ENCODE measurements around the gene VPS50.

DNA sequence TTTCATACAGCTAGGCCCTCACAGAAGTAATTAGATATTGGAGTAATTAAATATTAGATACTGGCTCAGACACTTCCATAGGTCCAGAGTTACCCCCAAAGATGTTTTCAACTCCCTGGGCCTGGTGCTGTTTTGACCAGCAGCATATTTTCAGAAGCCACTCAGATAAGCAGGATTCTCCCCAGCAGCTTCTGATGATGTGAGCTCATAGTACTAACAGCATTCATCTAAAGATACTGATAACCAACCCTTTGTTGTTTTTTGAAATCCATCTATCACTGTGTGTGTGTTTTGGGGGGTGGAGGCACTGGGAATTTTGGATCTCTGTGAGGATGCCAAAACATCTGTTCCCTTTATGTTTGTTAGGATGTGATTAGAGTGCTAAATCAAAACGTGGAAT lies 52.7 kb downstream of the VPS50 start:
- TF ChIP-seq, protein P1, sequence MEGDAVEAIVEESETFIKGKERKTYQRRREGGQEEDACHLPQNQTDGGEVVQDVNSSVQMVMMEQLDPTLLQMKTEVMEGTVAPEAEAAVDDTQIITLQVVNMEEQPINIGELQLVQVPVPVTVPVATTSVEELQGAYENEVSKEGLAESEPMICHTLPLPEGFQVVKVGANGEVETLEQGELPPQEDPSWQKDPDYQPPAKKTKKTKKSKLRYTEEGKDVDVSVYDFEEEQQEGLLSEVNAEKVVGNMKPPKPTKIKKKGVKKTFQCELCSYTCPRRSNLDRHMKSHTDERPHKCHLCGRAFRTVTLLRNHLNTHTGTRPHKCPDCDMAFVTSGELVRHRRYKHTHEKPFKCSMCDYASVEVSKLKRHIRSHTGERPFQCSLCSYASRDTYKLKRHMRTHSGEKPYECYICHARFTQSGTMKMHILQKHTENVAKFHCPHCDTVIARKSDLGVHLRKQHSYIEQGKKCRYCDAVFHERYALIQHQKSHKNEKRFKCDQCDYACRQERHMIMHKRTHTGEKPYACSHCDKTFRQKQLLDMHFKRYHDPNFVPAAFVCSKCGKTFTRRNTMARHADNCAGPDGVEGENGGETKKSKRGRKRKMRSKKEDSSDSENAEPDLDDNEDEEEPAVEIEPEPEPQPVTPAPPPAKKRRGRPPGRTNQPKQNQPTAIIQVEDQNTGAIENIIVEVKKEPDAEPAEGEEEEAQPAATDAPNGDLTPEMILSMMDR (IDR thresholded peaks at IDR 0.05; ENCODE audit: extremely low read depth in 1 of 2, insufficient read depth in 1 of 2, low read depth in 1 of 2, low read length in 2 of 2), result no peak
- TF ChIP-seq, protein P2, sequence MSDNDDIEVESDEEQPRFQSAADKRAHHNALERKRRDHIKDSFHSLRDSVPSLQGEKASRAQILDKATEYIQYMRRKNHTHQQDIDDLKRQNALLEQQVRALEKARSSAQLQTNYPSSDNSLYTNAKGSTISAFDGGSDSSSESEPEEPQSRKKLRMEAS (IDR thresholded peaks at IDR 0.05; ENCODE audit: insufficient read depth, insufficient read length), result no peak
- TF ChIP-seq MYC (IDR thresholded peaks at IDR 0.05; ENCODE audit: low read depth, low read length), result no peak
- TF ChIP-seq POLR2AphosphoS5 (IDR thresholded peaks at IDR 0.05; ENCODE audit: insufficient read depth, low read depth, low read length), result no peak
- TF ChIP-seq POLR2A (IDR thresholded peaks at IDR 0.05; ENCODE audit: low read depth, low read length), result no peak
- no peak for TF ChIP-seq EZH2 (IDR thresholded peaks at IDR 0.05; ENCODE audit: borderline replicate concordance, low read depth, low read length, severe bottlenecking)
- no peak for TF ChIP-seq FOS (IDR thresholded peaks at IDR 0.05; ENCODE audit: borderline replicate concordance, insufficient read depth, low read length)
- no peak for TF ChIP-seq JUN (IDR thresholded peaks at IDR 0.05; ENCODE audit: borderline replicate concordance, insufficient read depth, insufficient read length, low read depth)
- TF ChIP-seq GATA2 (IDR thresholded peaks at IDR 0.05; ENCODE audit: insufficient read depth, insufficient read length, low read depth, low read length), result no peak
